Mesendoderm (in vitro differentiated cells): ENCODE measurements around the gene UBL7.
"Not testable (repeated sequence)": the region's sequence is repeated elsewhere in the genome, so short reads cannot be mapped to it uniquely, and the experiment has no call there.

Experiments
- DNase-seq: peaks from one replicate; pipeline ENCODE4 v3.0.0; 2013
- H2AK5ac ChIP-seq: 2 replicates; pipeline ENCODE4 v1.6.1; 2013; ENCODE audit warnings: low read length, inconsistent platforms
- H2BK120ac ChIP-seq: 2 replicates; pipeline ENCODE4 v1.6.1; 2013; ENCODE audit warnings: low read depth, mild to moderate bottlenecking, low read length, moderate library complexity, mixed read lengths
- H2BK15ac ChIP-seq: replicated peaks from 2 replicates; pipeline ENCODE4 v1.6.1; 2013; ENCODE audit warnings: low read depth, mild to moderate bottlenecking, moderate library complexity
- H2BK5ac ChIP-seq: 2 replicates; pipeline ENCODE4 v1.6.1; 2013; ENCODE audit warnings: low read length, inconsistent platforms
- H3K18ac ChIP-seq: 2 replicates; pipeline ENCODE4 v1.6.1; 2013; ENCODE audit warnings: mild to moderate bottlenecking, low read length, mixed read lengths
- H3K23ac ChIP-seq: one replicate; pipeline ENCODE4 v1.6.1; 2013; ENCODE audit warnings: low read length
- H3K27ac ChIP-seq: 2 replicates; pipeline ENCODE4 v1.5.1; 2013; ENCODE audit warnings: low read depth, mild to moderate bottlenecking, inconsistent platforms, low read length, moderate library complexity
- H3K27me3 ChIP-seq: 2 replicates; pipeline ENCODE4 v1.6.1; 2013; ENCODE audit warnings: low read length, control low read depth, mild to moderate bottlenecking, inconsistent platforms; ENCODE audit not compliant: insufficient read depth, poor library complexity
- H3K36me3 ChIP-seq: 2 replicates; pipeline ENCODE4 v1.6.1; 2013; ENCODE audit warnings: low read length, inconsistent platforms; ENCODE audit not compliant: control insufficient read depth, insufficient read depth
- H3K4ac ChIP-seq: one replicate; pipeline ENCODE4 v1.6.1; 2013; ENCODE audit warnings: low read depth, mild to moderate bottlenecking, low read length, moderate library complexity
- H3K4me1 ChIP-seq: 2 replicates; pipeline ENCODE4 v1.6.1; 2013; ENCODE audit warnings: low read depth, low read length, inconsistent platforms; ENCODE audit not compliant: control insufficient read depth
- H3K4me2 ChIP-seq: 2 replicates; pipeline ENCODE4 v1.6.1; 2013; ENCODE audit warnings: low read length
- H3K4me3 ChIP-seq: 2 replicates; pipeline ENCODE4 v1.5.1; 2013; ENCODE audit warnings: mild to moderate bottlenecking, low read length
- H3K56ac ChIP-seq: one replicate; pipeline ENCODE4 v1.6.1; 2013; ENCODE audit warnings: low read length
- H3K79me1 ChIP-seq: 2 replicates; pipeline ENCODE4 v1.6.1; 2013; ENCODE audit warnings: low read length, inconsistent platforms
- H3K79me2 ChIP-seq: 2 replicates; pipeline ENCODE4 v1.6.1; 2013; ENCODE audit warnings: mild to moderate bottlenecking, low read length; ENCODE audit not compliant: control insufficient read depth, insufficient read depth
- H3K9ac ChIP-seq: 2 replicates; pipeline ENCODE4 v1.6.1; 2013; ENCODE audit warnings: low read length, inconsistent platforms
- H4K5ac ChIP-seq: one replicate; pipeline ENCODE4 v1.6.1; 2013; ENCODE audit warnings: low read length
- H4K8ac ChIP-seq: one replicate; pipeline ENCODE4 v1.6.1; 2013; ENCODE audit warnings: low read depth, mild to moderate bottlenecking, control low read depth, low read length, moderate library complexity
- WGBS: extraction: QIAGEN DNeasy Blood & Tissue Kit; methylation state at CpG from one replicate; pipeline ENCODE4 v1.1.7; 2013; ENCODE audit warnings: low lambda C conversion rate, missing lambda C conversion rate; ENCODE audit not compliant: insufficient coverage; ENCODE audit errors: extremely low coverage; 5-methylcytosine and 5-hydroxymethylcytosine counted together

UBL7 gene

DNA sequence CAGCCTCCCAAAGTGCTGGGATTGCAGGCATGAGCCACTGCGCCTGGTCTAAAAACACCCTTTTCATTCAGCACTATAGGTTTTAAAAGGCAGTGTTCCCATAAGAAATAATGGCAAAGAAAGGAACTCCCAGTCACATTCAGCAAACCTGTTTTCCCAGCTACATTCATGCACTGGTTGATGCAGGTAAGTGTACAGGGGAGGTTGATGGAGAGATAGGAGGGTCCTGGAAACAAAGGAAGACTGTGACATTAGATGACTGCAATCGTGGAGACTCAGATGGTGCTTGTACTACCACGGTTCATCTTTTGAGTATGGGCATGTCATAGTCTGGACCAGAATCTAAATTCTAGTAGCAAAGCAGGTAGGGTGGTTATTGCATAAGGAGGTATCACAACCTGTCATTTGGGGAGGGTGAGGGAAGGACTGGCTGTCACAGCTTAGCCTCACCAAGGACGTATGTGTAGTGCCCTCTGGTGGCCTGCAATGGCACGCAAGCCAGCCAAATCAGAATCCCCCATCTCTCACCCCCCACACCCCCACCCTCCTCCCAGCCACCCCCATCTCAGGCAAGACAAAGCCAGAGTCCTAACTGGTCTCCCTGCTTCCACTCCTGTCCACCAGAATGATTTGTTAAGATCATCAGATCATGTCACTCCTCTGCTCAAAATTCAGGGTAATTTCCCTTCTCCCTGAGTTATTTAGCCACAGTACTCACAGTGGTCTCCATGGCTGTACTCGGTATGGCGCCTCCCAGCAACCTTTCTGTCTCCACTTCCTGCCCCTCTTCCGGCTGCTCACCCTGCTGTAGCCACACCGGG is 28.8 kb upstream of the UBL7 start:
- no CpG with 5 or more reads among the region's 9 CpGs for WGBS
- Histone ChIP-seq H3K4me1 (peaks cover 2% of the 10 kb centered on the region), H3K4ac (no peak overlapping the region), H3K4me2 (no peak overlapping the region), H3K27ac (no peak overlapping the region), H2AK5ac (no peak overlapping the region), H2BK5ac (no peak overlapping the region), H2BK15ac (no peak overlapping the region), H3K18ac (no peak overlapping the region), H3K79me2 (no peaks in the 10 kb centered on the region), H3K4me3 (no peak overlapping the region), H3K9ac (peak overlapping the region; percentile 0), H4K8ac (no peak overlapping the region), H2BK120ac (no peak overlapping the region), H3K23ac (no peak overlapping the region), H4K5ac (peak overlapping the region; percentile 17), H3K36me3 (no peaks in the 10 kb centered on the region), H3K27me3 (no peaks in the 10 kb centered on the region), H3K56ac (peak overlapping the region; percentile 17), H3K79me1 (no peaks in the 10 kb centered on the region)
- DNase-seq: peak; percentile 83

DNA sequence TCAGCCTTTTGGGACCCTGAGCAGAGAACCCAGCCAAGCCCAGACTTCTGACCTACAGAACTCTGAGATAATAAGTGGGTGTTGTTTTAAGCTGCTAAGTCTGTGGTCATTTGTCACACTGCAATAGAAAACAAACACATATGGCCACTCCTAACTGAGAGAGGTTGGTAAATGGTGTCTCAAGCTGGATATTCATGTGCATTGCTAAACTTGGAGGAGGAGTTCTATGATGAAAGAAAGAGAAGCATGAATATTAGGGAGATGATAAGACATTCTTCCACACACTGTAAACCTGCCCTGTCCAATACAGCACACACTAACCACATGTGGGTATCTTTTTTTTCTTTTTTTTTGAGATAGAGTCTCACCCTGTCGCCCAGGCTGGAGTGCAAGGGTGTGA is 27.8 kb upstream of the UBL7 start:
- Histone ChIP-seq H3K4me3 (no peak overlapping the region), H3K4me2 (no peak overlapping the region), H3K79me1 (no peaks in the 10 kb centered on the region), H4K8ac (no peak overlapping the region), H3K27ac (no peak overlapping the region), H3K4me1 (peaks cover 2% of the 10 kb centered on the region), H2AK5ac (no peak overlapping the region), H3K79me2 (no peaks in the 10 kb centered on the region), H3K23ac (no peak overlapping the region), H3K36me3 (no peaks in the 10 kb centered on the region), H3K27me3 (no peaks in the 10 kb centered on the region), H4K5ac (no peak overlapping the region), H2BK5ac (no peak overlapping the region), H2BK120ac (no peak overlapping the region), H3K56ac (no peak overlapping the region), H3K18ac (no peak overlapping the region), H3K4ac (no peak overlapping the region), H2BK15ac (no peak overlapping the region), H3K9ac (no peak overlapping the region)
- no CpG with 5 or more reads among the region's 1 CpG for WGBS
- DNase-seq: no peak

- Histone ChIP-seq H3K79me1 (no peaks in the 10 kb centered on the region), H2BK15ac (no peak overlapping the region), H2AK5ac (no peak overlapping the region), H3K9ac (no peak overlapping the region), H2BK5ac (no peak overlapping the region), H3K27me3 (no peaks in the 10 kb centered on the region), H3K4me2 (no peak overlapping the region), H3K36me3 (no peaks in the 10 kb centered on the region), H3K4me3 (no peak overlapping the region), H3K56ac (no peak overlapping the region), H3K27ac (no peak overlapping the region), H3K79me2 (no peaks in the 10 kb centered on the region), H3K23ac (no peak overlapping the region), H3K18ac (no peak overlapping the region), H3K4me1 (no peaks in the 10 kb centered on the region), H2BK120ac (no peak overlapping the region), H4K8ac (no peak overlapping the region), H4K5ac (no peak overlapping the region), H3K4ac (no peak overlapping the region)
- DNase-seq: peak; percentile 81
- WGBS: no CpG with 5 or more reads among the region's 3 CpGs
These were observed 21.7 kb upstream of the UBL7 start for GRCh38 chr15:74482661-74483060.

DNA sequence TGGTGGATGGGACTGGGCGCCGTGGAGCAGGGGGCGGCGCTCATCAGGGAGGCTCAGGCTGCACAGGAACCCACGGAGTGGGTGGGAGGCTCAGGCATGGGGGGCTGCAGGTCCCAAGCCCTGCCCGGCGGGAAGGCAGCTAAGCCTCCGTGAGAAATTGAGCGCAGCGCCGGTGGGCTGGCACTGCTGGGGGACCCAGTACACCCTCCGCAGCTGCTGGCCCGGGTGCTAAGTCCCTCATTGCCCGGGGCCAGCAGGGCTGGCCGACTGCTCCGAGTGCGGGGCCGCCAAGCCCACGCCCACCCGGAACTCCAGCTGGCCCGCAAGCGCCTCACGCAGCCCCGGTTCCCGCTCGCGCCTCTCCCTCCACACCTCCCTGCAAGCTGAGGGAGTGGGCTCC is 19.4 kb upstream of the UBL7 start:
- H3K4ac ChIP-seq, H3K4me1 ChIP-seq, H2BK15ac ChIP-seq, H3K9ac ChIP-seq, H3K4me3 ChIP-seq, H3K18ac ChIP-seq, H3K4me2 ChIP-seq, H3K79me2 ChIP-seq, H3K36me3 ChIP-seq, DNase-seq, H2BK120ac ChIP-seq, H3K79me1 ChIP-seq, H2AK5ac ChIP-seq, H3K23ac ChIP-seq, H3K56ac ChIP-seq, H4K8ac ChIP-seq, H3K27ac ChIP-seq, H2BK5ac ChIP-seq, H4K5ac ChIP-seq, H3K27me3 ChIP-seq: not testable (repeated sequence)
- no CpG with 5 or more reads among the region's 27 CpGs for WGBS

DNA sequence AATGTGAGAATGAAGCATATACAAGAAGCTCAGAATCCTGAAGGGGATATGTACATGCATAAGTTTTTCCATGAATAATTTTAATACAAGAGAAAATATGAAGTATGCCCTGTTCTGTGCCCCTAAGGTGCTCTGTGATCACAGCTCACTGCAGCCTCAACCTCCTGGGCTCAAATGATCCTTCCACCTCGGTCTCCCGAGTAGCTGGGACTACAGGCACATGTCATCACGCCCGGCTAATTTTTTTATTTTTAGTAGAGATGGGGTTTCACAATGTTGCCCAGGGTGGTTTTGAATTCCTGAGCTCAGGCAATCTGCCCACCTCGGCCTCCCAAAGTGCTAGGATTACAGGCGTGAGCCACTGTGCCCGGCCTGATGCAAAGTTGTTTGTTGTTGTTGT is 10.7 kb upstream of the UBL7 start:
- not testable (repeated sequence) for H3K18ac ChIP-seq, H3K4me2 ChIP-seq, DNase-seq, H3K9ac ChIP-seq, H2AK5ac ChIP-seq, H3K56ac ChIP-seq, H3K27ac ChIP-seq, H3K79me1 ChIP-seq, H3K4me1 ChIP-seq, H2BK15ac ChIP-seq, H4K8ac ChIP-seq, H3K4me3 ChIP-seq, H3K4ac ChIP-seq, H3K27me3 ChIP-seq, H3K79me2 ChIP-seq, H3K23ac ChIP-seq, H2BK5ac ChIP-seq, H4K5ac ChIP-seq, H3K36me3 ChIP-seq, H2BK120ac ChIP-seq
- WGBS: no CpG with 5 or more reads among the region's 7 CpGs
